ENCODE measurements around the gene RRAGB. TPM values are rescaled to one million over a fixed set of nuclear protein-coding genes. Genes with fewer than 3 reads are reported as not detected.
"Not testable (repeated sequence)": the region's sequence is repeated elsewhere in the genome, so short reads cannot be mapped to it uniquely, and the experiment has no call there.

Gene RRAGB
- total RNA-seq: 5.2 and 6.4 TPM in 2 replicates

GRCh38 chrX:55717521-55718497 lies at the start of gene RRAGB:
Gene RRAGB (plus strand): TSS chrX:55717749. CDS start chrX:55718328, 579 bp downstream.
- Mint-ChIP-seq H3K9me3 (peaks cover 4% of the 10 kb centered on the region), H3K36me3 (ENCODE audit: low read depth) (peaks cover 20% of the 10 kb centered on the region), H3K27ac (peak within 1 kb of the TSS; percentile 83), H3K27me3 (ENCODE audit: low read depth) (no peaks in the 10 kb centered on the region), H3K4me3 (ENCODE audit: low read depth) (peak within 1 kb of the TSS; percentile 87), H3K4me1 (ENCODE audit: low read depth) (peaks cover 17% of the 10 kb centered on the region)
- peak; percentile 88 for DNase-seq (ENCODE audit: low spot score)
- intact Hi-C loops (cut with micrococcal nuclease): loop anchor here (2.0 to 5.0 kb wide), 5 partner anchors 191 to 1404 kb away; partner anchors contain the start of genes NBDY, SPIN2B and UBQLN2

- Mint-ChIP-seq H3K27ac (no peak overlapping the region), H3K27me3 (ENCODE audit: low read depth) (no peaks in the 10 kb centered on the region), H3K4me3 (ENCODE audit: low read depth) (no peak overlapping the region), H3K9me3 (peaks cover 3% of the 10 kb centered on the region), H3K4me1 (ENCODE audit: low read depth) (no peaks in the 10 kb centered on the region), H3K36me3 (ENCODE audit: low read depth) (no peaks in the 10 kb centered on the region)
- DNase-seq (ENCODE audit: low spot score): no peak
- intact Hi-C loops (cut with micrococcal nuclease): no loop called here
Observed at GRCh38 chrX:55668084-55668483, 49.5 kb upstream of the RRAGB start.

GRCh38 chrX:55688579-55688978 lies 29.0 kb upstream of the RRAGB start:
- H3K27me3 Mint-ChIP-seq (ENCODE audit: low read depth); H3K4me1 Mint-ChIP-seq (ENCODE audit: low read depth); intact Hi-C loops (cut with micrococcal nuclease); H3K4me3 Mint-ChIP-seq (ENCODE audit: low read depth); DNase-seq (ENCODE audit: low spot score); H3K27ac Mint-ChIP-seq; H3K36me3 Mint-ChIP-seq (ENCODE audit: low read depth): not testable (repeated sequence)
- H3K9me3 Mint-ChIP-seq: peaks cover 16% of the 10 kb centered on the region

DNA sequence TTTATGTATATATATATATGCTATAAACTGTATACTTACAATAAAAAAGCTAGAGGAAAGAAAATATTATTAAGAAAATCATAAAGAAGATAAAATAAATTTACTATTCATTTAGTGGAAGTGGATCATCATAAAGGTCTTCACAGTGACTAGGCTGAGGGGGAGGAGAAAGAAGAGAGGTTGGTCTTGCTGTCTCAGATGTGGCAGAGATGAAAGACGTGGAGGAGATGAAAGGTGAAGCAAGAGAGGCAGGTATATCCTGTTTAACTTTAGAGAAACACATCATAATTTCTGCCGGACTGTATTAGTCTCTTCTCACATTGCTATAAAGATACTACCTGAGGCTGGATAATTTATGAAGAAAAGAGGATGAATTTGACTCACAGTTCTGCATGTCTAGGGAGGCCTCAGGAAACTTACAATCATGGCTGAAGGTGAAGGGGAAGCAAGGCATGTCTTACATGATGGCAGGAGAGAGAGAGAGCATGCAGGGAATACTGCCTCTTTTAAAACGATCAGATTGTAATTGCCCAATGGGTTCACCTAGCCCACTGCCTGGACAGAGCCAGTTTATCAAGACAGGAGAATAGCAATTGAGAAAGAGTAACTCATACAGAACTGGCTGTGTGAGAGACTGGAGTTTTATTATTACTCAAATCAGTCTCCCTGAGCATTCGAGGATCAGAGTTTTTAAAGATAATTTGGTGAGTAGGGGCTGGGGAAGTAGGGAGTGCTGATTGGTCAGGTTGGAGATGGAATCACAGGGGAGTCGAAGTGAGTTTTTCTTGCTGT lies 22.1 kb upstream of the RRAGB start:
- Mint-ChIP-seq H3K36me3 (ENCODE audit: low read depth) (no peaks in the 10 kb centered on the region), H3K27me3 (ENCODE audit: low read depth) (no peaks in the 10 kb centered on the region), H3K27ac (no peak overlapping the region), H3K4me3 (ENCODE audit: low read depth) (no peak overlapping the region), H3K9me3 (no peaks in the 10 kb centered on the region), H3K4me1 (ENCODE audit: low read depth) (peaks cover 5% of the 10 kb centered on the region)
- no peak for DNase-seq (ENCODE audit: low spot score)
- intact Hi-C loops (cut with micrococcal nuclease): no loop called here

DNA sequence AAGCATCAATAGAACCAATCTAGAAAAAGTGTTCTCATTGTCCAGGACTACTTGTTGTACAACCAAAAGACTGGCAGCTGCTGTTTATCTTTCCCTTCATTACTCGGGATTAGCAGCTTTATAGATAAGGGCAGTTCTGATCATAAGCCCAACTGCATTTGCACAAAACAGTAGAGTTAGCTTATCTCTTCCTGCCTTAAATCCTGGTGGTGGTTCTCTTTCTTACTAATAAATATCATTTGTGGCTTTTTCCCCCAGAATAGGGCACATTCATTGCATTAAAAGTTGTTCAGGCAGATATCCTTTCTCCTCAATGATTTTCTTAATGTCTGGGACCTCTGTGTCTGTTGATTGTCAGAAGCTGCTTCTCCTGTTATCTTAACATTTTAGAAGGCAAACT lies 20.2 kb upstream of the RRAGB start:
- H3K27ac Mint-ChIP-seq: no peak overlapping the region
- H3K9me3 Mint-ChIP-seq: no peaks in the 10 kb centered on the region
- no peaks in the 10 kb centered on the region for H3K27me3 Mint-ChIP-seq (ENCODE audit: low read depth)
- H3K4me1 Mint-ChIP-seq (ENCODE audit: low read depth): peaks cover 5% of the 10 kb centered on the region
- intact Hi-C loops (cut with micrococcal nuclease): no loop called here
- DNase-seq (ENCODE audit: low spot score): no peak
- no peak overlapping the region for H3K4me3 Mint-ChIP-seq (ENCODE audit: low read depth)
- H3K36me3 Mint-ChIP-seq (ENCODE audit: low read depth): no peaks in the 10 kb centered on the region

DNA sequence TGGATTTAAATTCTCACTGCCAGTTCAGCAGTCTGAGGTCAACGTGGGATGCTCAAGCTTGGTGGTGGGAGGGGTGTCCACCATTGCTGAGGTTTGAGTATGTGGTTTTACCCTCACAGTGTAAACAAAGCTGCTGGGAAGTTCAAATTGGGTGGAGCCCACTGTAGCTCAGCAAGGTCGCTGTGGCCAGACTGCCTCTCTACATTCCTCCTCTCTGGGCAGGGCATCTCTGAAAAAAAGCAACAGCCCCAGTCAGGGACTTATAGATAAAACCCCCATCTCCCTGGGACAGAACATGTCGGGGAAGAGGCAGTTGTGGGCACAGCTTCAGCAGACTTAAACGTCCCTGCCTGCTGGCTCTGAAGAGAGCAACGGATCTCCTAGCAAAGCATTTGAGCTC lies 14.9 kb upstream of the RRAGB start:
- intact Hi-C loops (cut with micrococcal nuclease): no loop called here
- no peak for DNase-seq (ENCODE audit: low spot score)
- H3K9me3 Mint-ChIP-seq: peaks cover 14% of the 10 kb centered on the region
- peaks cover 16% of the 10 kb centered on the region for H3K4me1 Mint-ChIP-seq (ENCODE audit: low read depth)
- no peak overlapping the region for H3K27ac Mint-ChIP-seq
- no peak overlapping the region for H3K4me3 Mint-ChIP-seq (ENCODE audit: low read depth)
- H3K27me3 Mint-ChIP-seq (ENCODE audit: low read depth): no peaks in the 10 kb centered on the region
- H3K36me3 Mint-ChIP-seq (ENCODE audit: low read depth): no peaks in the 10 kb centered on the region

DNA sequence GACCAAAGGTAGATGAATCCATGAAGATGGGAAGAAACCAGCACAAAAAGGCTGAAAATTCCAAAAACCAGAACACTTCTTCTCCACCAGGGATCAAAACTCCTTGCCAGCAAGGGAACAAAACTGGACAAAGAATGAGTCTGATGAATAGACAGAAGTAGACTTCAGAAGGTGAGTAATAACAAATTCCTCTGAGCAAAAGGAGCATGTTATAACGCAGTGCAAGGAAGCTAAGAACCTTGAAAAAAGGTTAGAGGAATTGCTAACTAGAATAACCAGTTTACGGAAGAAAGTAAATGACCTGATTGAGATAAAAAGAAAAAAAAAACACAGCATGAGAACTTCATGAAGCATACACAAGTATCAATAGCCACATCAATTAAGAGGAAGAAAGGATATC lies 14.1 kb upstream of the RRAGB start:
- H3K36me3 Mint-ChIP-seq (ENCODE audit: low read depth); H3K27ac Mint-ChIP-seq; H3K27me3 Mint-ChIP-seq (ENCODE audit: low read depth); DNase-seq (ENCODE audit: low spot score); intact Hi-C loops (cut with micrococcal nuclease); H3K4me3 Mint-ChIP-seq (ENCODE audit: low read depth): not testable (repeated sequence)
- peaks cover 16% of the 10 kb centered on the region for H3K4me1 Mint-ChIP-seq (ENCODE audit: low read depth)
- H3K9me3 Mint-ChIP-seq: peaks cover 16% of the 10 kb centered on the region

DNA sequence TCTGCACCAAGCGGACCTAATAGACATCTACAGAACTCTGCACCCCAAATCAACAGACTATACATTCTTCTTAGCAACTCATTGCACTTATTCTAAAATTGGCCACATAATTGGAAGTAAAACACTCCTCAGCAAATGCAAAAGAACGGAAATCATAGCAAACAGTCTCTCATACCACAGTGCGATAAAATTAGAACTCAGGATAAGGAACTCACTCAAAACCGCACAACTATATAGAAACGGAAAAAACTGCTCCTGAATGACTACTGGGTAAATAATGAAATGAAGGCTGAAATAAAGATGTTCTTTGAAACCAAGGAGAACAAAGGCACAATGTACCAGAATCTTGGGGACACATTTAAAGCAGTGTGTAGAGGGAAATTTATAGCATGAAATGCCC lies 12.5 kb upstream of the RRAGB start:
- H3K36me3 Mint-ChIP-seq (ENCODE audit: low read depth); H3K27me3 Mint-ChIP-seq (ENCODE audit: low read depth); DNase-seq (ENCODE audit: low spot score); H3K4me3 Mint-ChIP-seq (ENCODE audit: low read depth); intact Hi-C loops (cut with micrococcal nuclease): not testable (repeated sequence)
- Mint-ChIP-seq H3K27ac (peak overlapping the region; percentile 47), H3K9me3 (peaks cover 16% of the 10 kb centered on the region), H3K4me1 (ENCODE audit: low read depth) (peaks cover 12% of the 10 kb centered on the region)

GRCh38 chrX:55709735-55710134 lies 7.8 kb upstream of the RRAGB start:
- H3K9me3 Mint-ChIP-seq: peaks cover 21% of the 10 kb centered on the region
- H3K36me3 Mint-ChIP-seq (ENCODE audit: low read depth): no peaks in the 10 kb centered on the region
- no peak overlapping the region for H3K27ac Mint-ChIP-seq
- no peaks in the 10 kb centered on the region for H3K27me3 Mint-ChIP-seq (ENCODE audit: low read depth)
- H3K4me3 Mint-ChIP-seq (ENCODE audit: low read depth): no peak overlapping the region
- intact Hi-C loops (cut with micrococcal nuclease): no loop called here
- H3K4me1 Mint-ChIP-seq (ENCODE audit: low read depth): peaks cover 8% of the 10 kb centered on the region
- DNase-seq (ENCODE audit: low spot score): no peak

DNA sequence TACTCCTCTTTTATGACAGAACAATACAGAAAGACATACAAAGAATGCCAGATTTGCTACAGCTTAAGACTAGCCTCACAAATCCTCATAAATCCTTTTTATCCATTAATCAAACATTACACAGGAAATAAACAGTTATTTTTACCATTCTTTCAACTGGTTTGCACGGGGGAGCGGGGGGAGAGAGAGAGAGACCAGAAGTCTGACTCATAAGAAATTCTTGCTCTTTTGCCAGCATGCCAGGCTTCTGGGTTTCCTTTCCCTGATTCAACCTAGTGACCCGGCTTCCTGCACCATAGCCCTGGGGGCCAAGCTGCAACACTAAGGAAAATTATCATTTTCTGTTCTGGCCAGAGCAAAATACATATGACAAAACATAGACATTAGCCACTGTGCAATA lies 6.8 kb upstream of the RRAGB start:
- H3K9me3 Mint-ChIP-seq: peaks cover 21% of the 10 kb centered on the region
- no peaks in the 10 kb centered on the region for H3K4me1 Mint-ChIP-seq (ENCODE audit: low read depth)
- no peak overlapping the region for H3K27ac Mint-ChIP-seq
- no peaks in the 10 kb centered on the region for H3K36me3 Mint-ChIP-seq (ENCODE audit: low read depth)
- no peak for DNase-seq (ENCODE audit: low spot score)
- H3K4me3 Mint-ChIP-seq (ENCODE audit: low read depth): no peak overlapping the region
- intact Hi-C loops (cut with micrococcal nuclease): no loop called here
- H3K27me3 Mint-ChIP-seq (ENCODE audit: low read depth): no peaks in the 10 kb centered on the region

GRCh38 chrX:55713631-55714030 lies 3.9 kb upstream of the RRAGB start:
- H3K27ac Mint-ChIP-seq: no peak overlapping the region
- no peaks in the 10 kb centered on the region for H3K27me3 Mint-ChIP-seq (ENCODE audit: low read depth)
- peaks cover 10% of the 10 kb centered on the region for H3K4me1 Mint-ChIP-seq (ENCODE audit: low read depth)
- intact Hi-C loops (cut with micrococcal nuclease): no loop called here
- no peak for DNase-seq (ENCODE audit: low spot score)
- H3K4me3 Mint-ChIP-seq (ENCODE audit: low read depth): no peak overlapping the region
- H3K36me3 Mint-ChIP-seq (ENCODE audit: low read depth): peaks cover 4% of the 10 kb centered on the region
- peaks cover 8% of the 10 kb centered on the region for H3K9me3 Mint-ChIP-seq

- H3K4me3 Mint-ChIP-seq (ENCODE audit: low read depth): no peak overlapping the region
- no peaks in the 10 kb centered on the region for H3K27me3 Mint-ChIP-seq (ENCODE audit: low read depth)
- no peak for DNase-seq (ENCODE audit: low spot score)
- peaks cover 10% of the 10 kb centered on the region for H3K4me1 Mint-ChIP-seq (ENCODE audit: low read depth)
- H3K9me3 Mint-ChIP-seq: peaks cover 8% of the 10 kb centered on the region
- H3K36me3 Mint-ChIP-seq (ENCODE audit: low read depth): peaks cover 4% of the 10 kb centered on the region
- intact Hi-C loops (cut with micrococcal nuclease): no loop called here
- no peak overlapping the region for H3K27ac Mint-ChIP-seq
Observed at GRCh38 chrX:55714161-55714560, 3.4 kb upstream of the RRAGB start.

GRCh38 chrX:55715847-55716246 lies 1.7 kb upstream of the RRAGB start:
- intact Hi-C loops (cut with micrococcal nuclease): loop anchor here (2.0 to 5.0 kb wide), 5 partner anchors 193 to 1406 kb away; partner anchors contain the start of genes NBDY, SPIN2B and UBQLN2
- H3K27ac Mint-ChIP-seq: no peak overlapping the region
- H3K4me1 Mint-ChIP-seq (ENCODE audit: low read depth): peaks cover 14% of the 10 kb centered on the region
- peaks cover 4% of the 10 kb centered on the region for H3K36me3 Mint-ChIP-seq (ENCODE audit: low read depth)
- H3K9me3 Mint-ChIP-seq: peaks cover 8% of the 10 kb centered on the region
- no peak for DNase-seq (ENCODE audit: low spot score)
- no peak overlapping the region for H3K4me3 Mint-ChIP-seq (ENCODE audit: low read depth)
- no peaks in the 10 kb centered on the region for H3K27me3 Mint-ChIP-seq (ENCODE audit: low read depth)
